GM12873 (cell line): ENCODE data around the gene SNCG.

Experiments
- TF ChIP-seq, protein P1 (sequence below): IDR thresholded peaks from 2 replicates; pipeline ENCODE4 v1.5.1; 2012; ENCODE audit warnings: low read depth, mild to moderate bottlenecking, moderate library complexity, low read length, control low read depth; ENCODE audit not compliant: insufficient read depth; ENCODE audit errors: missing control alignments

The SNCG gene

DNA sequence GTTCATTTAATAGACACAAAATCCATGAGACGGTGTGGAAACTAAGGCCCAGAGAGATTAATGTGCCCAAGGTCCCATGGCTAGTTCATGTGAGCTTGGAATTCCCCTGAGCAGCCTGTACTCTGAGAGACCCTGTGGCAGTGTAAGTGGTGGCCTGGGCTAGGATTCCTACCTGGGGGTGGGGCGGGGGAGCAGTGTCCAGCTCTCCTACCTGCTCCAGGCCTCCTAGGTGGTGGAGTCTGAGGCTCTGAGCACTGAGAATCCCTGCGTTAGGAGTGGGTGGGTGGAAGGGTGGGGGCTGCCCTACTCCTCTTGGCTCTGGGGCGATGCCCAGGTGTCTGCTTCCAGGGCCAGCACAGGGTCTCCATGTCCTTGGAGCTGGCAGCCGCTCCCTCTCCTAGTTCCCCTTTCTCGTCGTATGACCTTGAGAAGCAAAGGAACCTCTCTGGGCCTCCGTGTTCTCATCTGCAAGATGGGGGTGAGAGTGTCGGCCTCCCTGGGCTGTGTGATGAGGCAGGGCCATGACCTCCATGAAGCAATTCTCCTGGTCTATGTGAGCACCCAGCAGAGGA, 2.5 kb downstream of the SNCG start:
- TF ChIP-seq, protein P1, sequence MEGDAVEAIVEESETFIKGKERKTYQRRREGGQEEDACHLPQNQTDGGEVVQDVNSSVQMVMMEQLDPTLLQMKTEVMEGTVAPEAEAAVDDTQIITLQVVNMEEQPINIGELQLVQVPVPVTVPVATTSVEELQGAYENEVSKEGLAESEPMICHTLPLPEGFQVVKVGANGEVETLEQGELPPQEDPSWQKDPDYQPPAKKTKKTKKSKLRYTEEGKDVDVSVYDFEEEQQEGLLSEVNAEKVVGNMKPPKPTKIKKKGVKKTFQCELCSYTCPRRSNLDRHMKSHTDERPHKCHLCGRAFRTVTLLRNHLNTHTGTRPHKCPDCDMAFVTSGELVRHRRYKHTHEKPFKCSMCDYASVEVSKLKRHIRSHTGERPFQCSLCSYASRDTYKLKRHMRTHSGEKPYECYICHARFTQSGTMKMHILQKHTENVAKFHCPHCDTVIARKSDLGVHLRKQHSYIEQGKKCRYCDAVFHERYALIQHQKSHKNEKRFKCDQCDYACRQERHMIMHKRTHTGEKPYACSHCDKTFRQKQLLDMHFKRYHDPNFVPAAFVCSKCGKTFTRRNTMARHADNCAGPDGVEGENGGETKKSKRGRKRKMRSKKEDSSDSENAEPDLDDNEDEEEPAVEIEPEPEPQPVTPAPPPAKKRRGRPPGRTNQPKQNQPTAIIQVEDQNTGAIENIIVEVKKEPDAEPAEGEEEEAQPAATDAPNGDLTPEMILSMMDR, result no peak

DNA sequence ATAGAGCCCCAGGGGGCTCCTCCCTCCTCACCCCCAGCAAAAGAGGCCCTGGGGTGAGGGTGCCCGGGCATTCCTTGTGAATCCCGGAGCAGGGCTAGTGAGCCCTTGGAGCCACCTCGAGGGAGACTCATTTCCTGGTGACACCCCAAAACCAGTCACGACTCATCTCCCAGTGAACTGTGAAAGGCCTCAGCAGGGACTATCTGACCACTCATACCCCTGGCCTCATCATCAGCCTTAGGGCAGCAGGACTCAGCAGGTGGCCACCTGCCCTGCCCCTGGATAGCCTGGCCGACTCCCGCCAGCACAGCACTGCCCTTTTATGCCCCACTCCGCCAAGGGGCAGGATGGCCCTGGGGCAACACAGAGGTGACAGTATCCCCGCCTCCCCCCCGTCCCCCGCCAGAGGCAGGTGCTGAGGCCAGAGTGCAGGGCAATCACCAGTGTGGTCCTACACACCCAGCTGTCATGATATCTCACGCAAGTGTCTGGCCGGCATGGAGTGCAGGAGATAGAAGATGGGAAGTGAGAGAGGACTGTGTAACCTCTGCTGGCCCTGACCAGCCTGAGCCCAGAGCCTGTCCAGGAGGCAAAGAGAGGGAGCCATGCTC, 3.2 kb downstream of the SNCG start:
- TF ChIP-seq, protein P1, result no peak

DNA sequence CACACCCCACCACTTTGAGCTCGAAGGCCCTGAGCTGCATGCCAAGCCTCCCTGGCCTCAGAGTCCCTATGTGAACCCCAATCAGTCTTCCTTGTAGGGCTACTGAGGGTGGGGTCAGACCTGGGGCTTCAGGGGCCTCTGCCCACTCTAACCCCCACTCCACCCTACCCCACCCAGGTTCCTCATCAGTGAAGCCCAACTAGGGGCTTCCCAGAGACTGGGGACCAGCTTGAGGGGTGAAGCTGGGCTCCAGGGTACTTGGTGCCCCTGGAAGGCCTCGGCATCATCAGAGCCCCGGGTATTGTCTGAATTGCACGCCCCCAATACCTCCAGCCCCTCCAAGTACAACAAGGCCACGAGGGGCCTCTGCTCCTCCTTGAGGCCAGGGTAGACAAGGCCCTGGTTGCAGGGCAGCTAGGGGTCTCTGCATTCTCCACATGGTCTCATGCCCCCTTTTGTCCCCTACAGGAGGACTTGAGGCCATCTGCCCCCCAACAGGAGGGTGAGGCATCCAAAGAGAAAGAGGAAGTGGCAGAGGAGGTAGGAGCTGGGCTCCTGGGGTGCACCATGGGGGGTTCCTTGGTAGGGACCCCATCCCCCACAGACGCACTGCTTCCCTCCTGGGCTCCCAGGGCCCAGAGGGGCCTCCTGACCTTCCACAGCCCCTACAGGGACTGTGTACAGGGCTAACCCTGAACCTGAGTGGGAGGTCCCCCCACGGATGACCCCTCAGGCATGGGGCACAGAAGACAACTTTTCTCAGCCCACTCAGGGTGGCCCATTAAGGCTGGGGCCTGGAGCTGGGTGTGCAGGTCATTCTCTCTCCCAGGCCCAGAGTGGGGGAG, 4.0 kb downstream of the SNCG start:
- TF ChIP-seq, protein P1, result no peak

DNA sequence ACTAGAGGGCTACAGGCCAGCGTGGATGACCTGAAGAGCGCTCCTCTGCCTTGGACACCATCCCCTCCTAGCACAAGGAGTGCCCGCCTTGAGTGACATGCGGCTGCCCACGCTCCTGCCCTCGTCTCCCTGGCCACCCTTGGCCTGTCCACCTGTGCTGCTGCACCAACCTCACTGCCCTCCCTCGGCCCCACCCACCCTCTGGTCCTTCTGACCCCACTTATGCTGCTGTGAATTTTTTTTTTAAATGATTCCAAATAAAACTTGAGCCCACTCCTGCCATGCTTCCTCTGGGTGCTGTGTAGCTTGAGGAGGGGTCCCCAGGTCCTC, 4.5 kb downstream of the SNCG start:
- TF ChIP-seq, protein P1, result no peak

DNA sequence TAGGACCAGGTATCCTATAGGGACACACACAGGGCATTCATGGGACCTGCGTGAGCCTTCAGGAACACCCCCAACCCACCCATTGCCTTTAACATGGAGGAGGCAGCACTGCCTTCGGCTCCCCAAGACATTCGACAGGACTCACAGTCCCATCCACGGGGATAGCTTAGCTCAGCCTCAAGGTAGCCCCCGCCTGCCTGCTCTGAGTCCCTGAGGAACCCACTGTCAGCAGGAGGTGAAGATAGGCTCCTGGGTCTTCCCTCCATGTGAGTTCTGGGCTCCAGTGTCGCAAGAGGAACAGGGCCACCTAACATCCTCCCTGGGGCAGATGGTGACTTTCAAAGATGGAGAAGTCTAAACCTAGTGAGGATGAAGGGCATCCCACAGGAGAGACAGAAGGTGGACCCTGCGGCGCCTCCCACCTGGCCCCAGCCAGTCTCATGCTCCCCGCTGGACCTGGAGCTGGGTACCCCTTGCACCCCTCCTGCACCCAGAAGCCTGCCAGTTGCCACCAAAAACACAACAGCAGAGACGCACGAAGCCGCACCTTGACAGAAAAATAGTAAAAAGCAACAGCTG, 5.0 kb downstream of the SNCG start:
- TF ChIP-seq, protein P1, result no peak

DNA sequence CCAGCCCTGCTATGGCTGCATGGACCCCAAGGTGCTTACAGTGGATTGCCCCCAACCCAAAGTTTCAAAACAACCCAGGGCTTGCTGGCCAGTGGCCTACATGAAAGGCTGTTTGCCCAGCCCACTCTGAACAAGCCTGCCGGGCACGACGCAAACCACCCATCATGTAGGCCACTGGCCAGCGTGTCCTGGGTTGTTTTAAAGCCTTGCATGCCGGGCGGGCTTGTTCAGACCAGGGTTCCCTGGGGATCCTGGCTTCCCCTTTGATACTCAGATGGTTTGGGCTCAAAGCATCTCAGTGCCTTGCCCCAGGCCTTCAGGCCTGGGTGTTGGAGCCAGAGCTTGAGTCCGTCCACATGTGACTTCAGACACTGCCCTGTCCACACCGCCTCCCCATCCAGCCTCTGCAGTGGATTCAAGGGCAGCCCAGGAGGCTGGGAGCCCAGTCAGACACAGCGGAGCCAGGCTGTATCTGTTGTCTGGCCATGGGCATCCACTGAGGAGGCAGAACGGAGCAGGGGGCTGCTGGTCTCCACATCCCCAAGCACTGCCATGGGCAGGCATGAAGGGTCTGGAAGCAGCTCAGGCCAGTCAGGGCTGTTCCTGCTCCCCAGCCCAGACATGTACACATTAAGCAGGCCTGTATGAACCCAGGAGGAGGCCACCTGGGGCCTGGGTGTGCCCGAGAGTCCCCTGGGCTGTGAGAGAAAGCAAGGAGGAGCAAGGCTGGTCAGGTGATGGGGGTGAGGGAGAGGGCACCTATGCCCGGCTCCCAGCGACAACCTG, 5.9 kb downstream of the SNCG start:
- TF ChIP-seq, protein P1, result no peak
